Stomach (tissue), 9 donors: Measurements from ENCODE around the gene TCF7L1. TPM values are rescaled to one million over a fixed set of nuclear protein-coding genes. Genes with fewer than 3 reads are reported as not detected.

Source experiments
- DNase-seq, 2 donors: peaks; one replicate each; pipeline versions ENCODE4 v3.0.0 to v3.0.0-alpha.2; 2013 to 2019
- H3K27ac ChIP-seq, 5 donors: fragments of 200-600 bp in 4 of 5; sonication (generic) in 4 of 5; one replicate each; pipeline ENCODE4 v1.5.1; 2013 to 2019; ENCODE audit warnings: mild to moderate bottlenecking in 1 of 5, moderate library complexity in 1 of 5
- H3K27me3 ChIP-seq, 3 donors: fragments of 200-600 bp; sonication (generic); one replicate each; pipeline ENCODE4 v1.5.1; 2017 to 2019; ENCODE audit warnings: mixed run types in 1 of 3
- H3K36me3 ChIP-seq, 4 donors: fragments of 200-600 bp; sonication (generic); 1 replicate in 3 of 4; 2 replicates in 1 of 4; pipeline ENCODE4 v1.5.1; 2016 to 2019
- H3K4me1 ChIP-seq, 4 donors: fragments of 200-600 bp; sonication (generic); one replicate each; pipeline ENCODE4 v1.5.1; 2016 to 2019
- H3K4me3 ChIP-seq, 4 donors: fragments of 200-600 bp; sonication (generic) in 3 of 4; one replicate each; pipeline ENCODE4 v1.5.1; 2016 to 2019; ENCODE audit warnings: mild to moderate bottlenecking in 1 of 4
- H3K9me3 ChIP-seq, 4 donors: fragments of 200-600 bp; sonication (generic); one replicate each; pipeline ENCODE4 v1.5.1; 2016 to 2019
- CTCF ChIP-seq, 7 experiments: fragments of 450-650 bp in 4 of 7; fragments of 200-600 bp in 3 of 7; sonication (generic) in 3 of 7; IDR thresholded peaks; one replicate each; pipeline ENCODE4 v1.5.1; 2016 to 2019; ENCODE audit warnings: antibody characterized with exemption in 7 of 7, control low read depth in 2 of 7, mild to moderate bottlenecking in 1 of 7
- EP300 ChIP-seq: sonication (generic); formaldehyde crosslinking; IDR thresholded peaks from one replicate; pipeline ENCODE4 v1.6.1; 2017; ENCODE audit warnings: antibody characterized with exemption
- POLR2A ChIP-seq, 4 donors: fragments of 450-650 bp; IDR thresholded peaks; one replicate each; pipeline ENCODE4 v1.6.1; 2016; ENCODE audit warnings: antibody characterized with exemption in 4 of 4, control low read depth in 2 of 4, mild to moderate bottlenecking in 1 of 4, moderate library complexity in 1 of 4
- POLR2AphosphoS5 ChIP-seq, 3 donors: sonication (generic); formaldehyde crosslinking; IDR thresholded peaks; one replicate each; pipeline ENCODE4 v1.6.1; 2016; ENCODE audit warnings: antibody characterized with exemption in 3 of 3
- WGBS, 5 donors: extraction: QIAGEN DNeasy Blood & Tissue Kit in 3 of 5; methylation state at CpG; one replicate each; pipeline versions ENCODE4 v1.1.5 to v1.1.7; 2013 to 2018; 5-methylcytosine and 5-hydroxymethylcytosine counted together
- intact Hi-C: fragments of 100-400 bp; cut with DNase I; formaldehyde crosslinking; loops from one replicate; pipeline ENCODE4 v1.15.1; 2023; ENCODE audit warnings: low total_unique reads
- polyA plus RNA-seq, 3 donors: library from polyadenylated mRNA; stranded (reverse); fragments of 200-250 nt; gene quantifications; one replicate each; pipeline ENCODE4 v1.2.3, GENCODE V29; 2013
- total RNA-seq, 5 donors: library from RNA; depleted of rRNA; stranded (reverse); fragments of >200 nt; gene quantifications; one replicate each; pipeline versions ENCODE4 v1.1.0 to v1.2.3, GENCODE V29; 2014 to 2016
- donor health status: healthy with polysubstance abuse.
- donor health status: Bipolar disorder and iron deficiency.
- donor health status: healthy.

TCF7L1 gene
- total and polyA plus RNA-seq, 8 donors: 0.45 to 8.3 (median 4.9) TPM; not detected in 1

GRCh38 chr2:85243101-85244072 lies 110.2 kb downstream of the TCF7L1 start:
- intact Hi-C loops: no loop called here
- Histone ChIP-seq H3K9me3 (no peaks in the 10 kb centered on the region), H3K36me3 (no peaks in the 10 kb centered on the region), H3K27me3 (no peaks in the 10 kb centered on the region), H3K27ac (no peak overlapping the region), H3K4me3 (no peak overlapping the region), H3K4me1 (peaks cover under 1 to 21% (median 7%) of the 10 kb centered on the region in 4 donors)
- TF ChIP-seq CTCF (IDR thresholded peaks at IDR 0.05) (peak in 4 of 7 experiments; percentile 20 to 50 (median 44)), EP300 (no peak), POLR2A (IDR thresholded peaks at IDR 0.05) (no peak), POLR2AphosphoS5 (IDR thresholded peaks at IDR 0.05) (no peak)
- DNase-seq: peak; percentile 38 to 76
- 62 to 75% (median 67%) methylated on average over 22 to 24 of the region's 24 CpGs for WGBS, 5 donors

GRCh38 chr2:85244828-85245227 lies 111.6 kb downstream of the TCF7L1 start:
- 74 to 82% (median 81%) methylated on average over 7 of the region's 7 CpGs for WGBS, 5 donors
- H3K4me1 ChIP-seq: peaks cover 14 to 33% (median 21%) of the 10 kb centered on the region in 4 donors
- no peak overlapping the region for H3K4me3 ChIP-seq
- no peaks in the 10 kb centered on the region for H3K9me3 ChIP-seq
- no peaks in the 10 kb centered on the region for H3K27me3 ChIP-seq
- TF ChIP-seq EP300 (no peak), POLR2AphosphoS5 (IDR thresholded peaks at IDR 0.05) (no peak)
- H3K36me3 ChIP-seq: no peaks in the 10 kb centered on the region
- H3K27ac ChIP-seq: no peak overlapping the region
- intact Hi-C loops: no loop called here
- no peak for DNase-seq

- WGBS, 5 donors: 70 to 97% (median 90%) methylated on average over 4 of the region's 4 CpGs
- Histone ChIP-seq H3K9me3 (no peaks in the 10 kb centered on the region), H3K27me3 (no peaks in the 10 kb centered on the region), H3K4me3 (no peak overlapping the region), H3K36me3 (no peaks in the 10 kb centered on the region), H3K27ac (no peak overlapping the region), H3K4me1 (peaks cover 17 to 30% (median 25%) of the 10 kb centered on the region in 4 donors)
- no peak for DNase-seq
- intact Hi-C loops: no loop called here
- TF ChIP-seq POLR2A (IDR thresholded peaks at IDR 0.05): no peak
- no peak for TF ChIP-seq EP300
- TF ChIP-seq CTCF (IDR thresholded peaks at IDR 0.05): no peak
- TF ChIP-seq POLR2AphosphoS5 (IDR thresholded peaks at IDR 0.05): no peak
These were observed 112.7 kb downstream of the TCF7L1 start for GRCh38 chr2:85245891-85246290.

- H3K27ac ChIP-seq: no peak overlapping the region
- WGBS, 5 donors: 71 to 85% (median 79%) methylated on average over 5 of the region's 5 CpGs
These were observed 113.2 kb downstream of the TCF7L1 start for GRCh38 chr2:85246348-85246747.

More at GRCh38 chr2:85246348-85246747, 113.2 kb downstream of the TCF7L1 start:
- TF ChIP-seq POLR2A (IDR thresholded peaks at IDR 0.05) (no peak), CTCF (IDR thresholded peaks at IDR 0.05) (no peak), EP300 (no peak), POLR2AphosphoS5 (IDR thresholded peaks at IDR 0.05) (no peak)
- intact Hi-C loops: no loop called here
- DNase-seq: no peak
- peaks cover 17 to 31% (median 25%) of the 10 kb centered on the region in 4 donors for H3K4me1 ChIP-seq
- H3K27me3 ChIP-seq: no peaks in the 10 kb centered on the region
- H3K4me3 ChIP-seq: no peak overlapping the region
- no peaks in the 10 kb centered on the region for H3K36me3 ChIP-seq
- no peaks in the 10 kb centered on the region for H3K9me3 ChIP-seq
